K562 (cell line): ENCODE data around the gene SVEP1. TPM values are rescaled to one million over a fixed set of nuclear protein-coding genes. Genes with fewer than 3 reads are reported as not detected.

Experiments used
- ATAC-seq: fragments of 200-7000 bp; cut with Tn5 transposase; 3 replicates; pipeline ENCODE4 v1.9.1; 2020; ENCODE audit warnings: moderate library complexity
- BruUV-seq: library from RNA; stranded (reverse); fragments of 400-500 nt; replicated peaks from 2 replicates; lab custom pipeline; 2021; lab: Mats Ljungman, UMichigan
- CTCF ChIA-PET: fragments of 300-600 bp; formaldehyde crosslinking; extraction: SDS; loops from one replicate; lab custom pipeline; 2021; ENCODE audit warnings: low intra/inter-chr PET ratio; lab: Yijun Ruan, JAX
- POLR2A ChIA-PET: fragments of 300-600, 350-650 bp; sonication (Branson Sonifier 250); formaldehyde crosslinking; extraction: SDS; loops from one replicate; lab custom pipeline; 2021; ENCODE audit warnings: antibody characterized with exemption, inconsistent platforms; lab: Yijun Ruan, JAX
- DNase-seq, 4 experiments: peaks; one replicate each; pipeline versions ENCODE4 v3.0.0 to v3.0.0-alpha.2; 2011 to 2018; ENCODE audit warnings: low spot score in 3 of 4, mixed read lengths in 3 of 4; ENCODE audit errors: extremely low read depth in 1 of 4
- FAIRE-seq: peaks from 2 replicates; lab custom pipeline; 2011; peaks lifted over from hg19 to GRCh38; lab: Jason Lieb, UNC
- H2AFZ ChIP-seq: 2 replicates; pipeline ENCODE4 v1.6.0; 2011; ENCODE audit warnings: low read depth, low read length, control low read depth, inconsistent platforms
- H3K27ac ChIP-seq: fragments of 200-600 bp; 3 replicates; pipeline ENCODE4 v1.8.0; 2011; ENCODE audit warnings: low read depth, mild to moderate bottlenecking, control low read depth, inconsistent platforms, low read length, moderate library complexity, mixed read lengths; ENCODE audit errors: extremely low read depth
- H3K27me3 ChIP-seq, 2 experiments: fragments of 300-600 bp in 1 of 2; 2 replicates in 1 of 2; 3 replicates in 1 of 2; pipeline versions ENCODE4 v1.6.0 to v1.8.0; 2011; ENCODE audit warnings: inconsistent platforms in 2 of 2, low read length in 2 of 2, mild to moderate bottlenecking in 1 of 2, mixed read lengths in 1 of 2, moderate library complexity in 1 of 2; ENCODE audit not compliant: control insufficient read depth in 2 of 2, insufficient read depth in 2 of 2
- H3K36me3 ChIP-seq: fragments of 300-600 bp; 3 replicates; pipeline ENCODE4 v1.8.0; 2011; ENCODE audit warnings: mild to moderate bottlenecking, low read length, inconsistent platforms; ENCODE audit not compliant: control insufficient read depth, insufficient read depth
- H3K4me1 ChIP-seq, 2 experiments: fragments of 200-600 bp in 1 of 2; replicated peaks in 1 of 2; 2 replicates in 1 of 2; 3 replicates in 1 of 2; pipeline versions ENCODE4 v1.5.1 to v1.8.0; 2011; ENCODE audit warnings: inconsistent platforms in 2 of 2, low read length in 2 of 2, mild to moderate bottlenecking in 1 of 2, mixed read lengths in 1 of 2, moderate library complexity in 1 of 2; ENCODE audit not compliant: control insufficient read depth in 2 of 2, insufficient read depth in 2 of 2
- H3K4me2 ChIP-seq: 2 replicates; pipeline ENCODE4 v1.6.1; 2011; ENCODE audit warnings: low read length, control low read depth, inconsistent platforms, mixed read lengths; ENCODE audit not compliant: insufficient read depth
- H3K4me3 ChIP-seq: fragments of 200-600 bp; sonication (generic), shearing (Covaris generic); 2 replicates; pipeline ENCODE4 v1.5.1; 2016; ENCODE audit warnings: control low read depth, inconsistent platforms
- H3K79me2 ChIP-seq: fragments of 200-600 bp; 3 replicates; pipeline ENCODE4 v1.8.0; 2011; ENCODE audit warnings: low read length, inconsistent platforms; ENCODE audit not compliant: control insufficient read depth, insufficient read depth
- H3K9ac ChIP-seq, 2 experiments: 2 replicates each; pipeline versions ENCODE4 v1.6.0 to v1.6.1; 2011; ENCODE audit warnings: low read depth in 2 of 2, low read length in 2 of 2, control low read depth in 1 of 2, inconsistent platforms in 1 of 2, mild to moderate bottlenecking in 1 of 2, mixed read lengths in 1 of 2; ENCODE audit not compliant: insufficient read depth in 1 of 2
- H3K9me1 ChIP-seq: one replicate; pipeline ENCODE4 v1.6.0; 2011; ENCODE audit warnings: inconsistent platforms, mild to moderate bottlenecking, low read length, moderate library complexity; ENCODE audit not compliant: control insufficient read depth, insufficient read depth
- H3K9me3 ChIP-seq: replicated peaks from 2 replicates; pipeline ENCODE4 v1.5.1; 2011; ENCODE audit warnings: low read depth, low read length, inconsistent platforms; ENCODE audit not compliant: control insufficient read depth, insufficient read depth
- H4K20me1 ChIP-seq: replicated peaks from 2 replicates; pipeline ENCODE4 v1.6.1; 2011; ENCODE audit warnings: low read length, inconsistent platforms, mixed read lengths; ENCODE audit not compliant: control insufficient read depth, insufficient read depth
- ARID3A ChIP-seq: IDR thresholded peaks from 2 replicates; pipeline ENCODE4 v1.6.1; 2012; ENCODE audit warnings: low read depth, low read length, improper control_type of control experiment, borderline replicate concordance
- CBX5 ChIP-seq: IDR thresholded peaks from 2 replicates; pipeline ENCODE4 v1.6.1; 2014; ENCODE audit warnings: low read depth, borderline replicate concordance
- CHAMP1 ChIP-seq: fragments of 450-650 bp; IDR thresholded peaks from 2 replicates; pipeline ENCODE4 v1.6.1; 2016; ENCODE audit warnings: mild to moderate bottlenecking
- DACH1 ChIP-seq: fragments of 450-650 bp; IDR thresholded peaks from 2 replicates; pipeline ENCODE4 v1.6.1; 2018; ENCODE audit not compliant: partially characterized antibody
- E2F6 ChIP-seq, 2 experiments: IDR thresholded peaks; 2 replicates each; pipeline ENCODE4 v1.6.1; 2011; ENCODE audit warnings: borderline replicate concordance in 1 of 2, control low read depth in 1 of 2, low read depth in 1 of 2, low read length in 1 of 2, mild to moderate bottlenecking in 1 of 2, mixed read lengths in 1 of 2, moderate library complexity in 1 of 2; ENCODE audit not compliant: insufficient read depth in 1 of 2, insufficient read length in 1 of 2, poor library complexity in 1 of 2, severe bottlenecking in 1 of 2; ENCODE audit errors: extremely low read depth in 1 of 2
- HNRNPLL ChIP-seq: fragments of 200-400 bp; formaldehyde crosslinking; IDR thresholded peaks from 2 replicates; pipeline ENCODE4 v1.6.1; 2017; ENCODE audit warnings: low read length, low read depth, mild to moderate bottlenecking; ENCODE audit not compliant: poor library complexity, severe bottlenecking
- KAT7 ChIP-seq: sonication (generic); formaldehyde crosslinking; IDR thresholded peaks from 2 replicates; pipeline ENCODE4 v1.8.0; 2022; ENCODE audit warnings: missing genetic modification reagents, mild to moderate bottlenecking, borderline replicate concordance
- KLF16 ChIP-seq: IDR thresholded peaks from 2 replicates; pipeline ENCODE4 v1.6.1; 2016; ENCODE audit warnings: antibody characterized with exemption
- MCM3 ChIP-seq: fragments of 450-650 bp; IDR thresholded peaks from 2 replicates; pipeline ENCODE4 v1.6.1; 2016
- MLX ChIP-seq, 2 experiments: fragments of 450-650 bp in 1 of 2; sonication (generic) in 1 of 2; formaldehyde crosslinking; conservative IDR thresholded peaks; 2 replicates each; pipeline versions ENCODE4 v1.4.0 to v1.8.1; 2020 to 2022; ENCODE audit warnings: mild to moderate bottlenecking in 1 of 2, missing genetic modification reagents in 1 of 2
- MYC ChIP-seq, 2 experiments: fragments of 250-450 bp in 1 of 2; sonication (Bioruptor Pico) in 1 of 2; IDR thresholded peaks; 2 replicates each; pipeline versions ENCODE4 v1.5.1 to v1.6.1; 2012 to 2021; ENCODE audit warnings: low read depth in 2 of 2, borderline replicate concordance in 1 of 2, improper control_type of control experiment in 1 of 2, low read length in 1 of 2, mild to moderate bottlenecking in 1 of 2, moderate library complexity in 1 of 2
- NBN ChIP-seq: fragments of 450-650 bp; IDR thresholded peaks from 2 replicates; pipeline ENCODE4 v1.6.1; 2016; ENCODE audit warnings: low read depth, mild to moderate bottlenecking
- NONO ChIP-seq, 2 experiments: fragments of 200-400 bp in 1 of 2; fragments of 450-650 bp in 1 of 2; formaldehyde crosslinking in 1 of 2; IDR thresholded peaks; 2 replicates each; pipeline ENCODE4 v1.6.1; 2017; ENCODE audit warnings: low read depth in 2 of 2, mild to moderate bottlenecking in 2 of 2, moderate library complexity in 2 of 2, low read length in 1 of 2
- SP1 ChIP-seq: sonication (generic); formaldehyde crosslinking; IDR thresholded peaks from 2 replicates; pipeline ENCODE4 v1.8.1; 2022; ENCODE audit warnings: mild to moderate bottlenecking, missing genetic modification reagents
- TRIM28 ChIP-seq: fragments of 450-650 bp; IDR thresholded peaks from 2 replicates; pipeline ENCODE4 v1.6.1; 2017
- ZNF830 ChIP-seq: fragments of 250-450 bp; sonication (Bioruptor Pico); IDR thresholded peaks from 2 replicates; pipeline ENCODE4 v1.5.0; 2021; ENCODE audit warnings: mild to moderate bottlenecking
- WGBS: fragments of 100-300 bp; shearing (Covaris generic); methylation state at CpG from one replicate; pipeline ENCODE4 v1.1.6; 2016; ENCODE audit warnings: low coverage, mixed read lengths; ENCODE audit not compliant: insufficient coverage; ENCODE audit errors: missing lambda C conversion rate; 5-methylcytosine and 5-hydroxymethylcytosine counted together
- in situ Hi-C: fragments of 300-500 bp; cut with MboI; formaldehyde crosslinking; loops from 4 replicates; pipeline ENCODE4 v1.15.0; 2018; ENCODE audit warnings: inconsistent platforms, mixed read lengths
- intact Hi-C: fragments of 100-400 bp; cut with micrococcal nuclease; formaldehyde crosslinking; loops from 2 replicates; pipeline ENCODE4 v1.14.2; 2022
- polyA plus RNA-seq, 8 experiments: library from polyadenylated mRNA; depleted of rRNA in 4 of 8; stranded (reverse) in 5 of 8; unstranded in 3 of 8; fragments of >200 nt; fragmentation: Nextera tagmentation in 2 of 8; fragmentation: Illumina TruSeq in 1 of 8; extraction: Ambion mirVana in 2 of 8; extraction: Trizol in 1 of 8; gene quantifications; 2 replicates each; pipeline versions ENCODE4 v1.2.1 to v1.2.3, GENCODE V29; 2011 to 2014; ENCODE audit warnings: inconsistent platforms in 1 of 8, missing spikeins in 1 of 8
- total RNA-seq, 7 experiments: library from RNA; depleted of rRNA in 6 of 7; stranded (reverse); fragments of >200 nt in 6 of 7; fragmentation: Illumina TruSeq in 2 of 7; extraction: Trizol in 2 of 7; gene quantifications; 2 replicates each; pipeline versions ENCODE4 v1.2.1 to v1.2.3, GENCODE V29; 2011 to 2021; ENCODE audit warnings: low replicate concordance in 1 of 7

The SVEP1 gene
- total and polyA plus RNA-seq, 9 of the 15 experiments (the other 6 are each of a cell fraction or from before 2014, with no cell fraction given), result 0.20 to 0.84 (median 0.43) TPM

- no peak for FAIRE-seq
- intact Hi-C loops, result no loop called here
Measured at GRCh38 chr9:110604171-110604601, 24.6 kb upstream of the SVEP1 start.

More at GRCh38 chr9:110604171-110604601, 24.6 kb upstream of the SVEP1 start:
- Histone ChIP-seq H3K9me1 (no peaks in the 10 kb centered on the region), H3K4me2 (no peak overlapping the region), H3K27me3 (no peaks in the 10 kb centered on the region), H3K4me3 (no peak overlapping the region), H4K20me1 (no peaks in the 10 kb centered on the region), H3K27ac (no peak overlapping the region), H3K9ac (no peak overlapping the region), H3K4me1 (no peaks in the 10 kb centered on the region), H2AFZ (no peak overlapping the region), H3K36me3 (no peaks in the 10 kb centered on the region), H3K79me2 (no peaks in the 10 kb centered on the region), H3K9me3 (no peaks in the 10 kb centered on the region)
- DNase-seq (no peak), ATAC-seq (no peak)
- ChIA-PET POLR2A (no interaction called here), CTCF (no interaction called here)
- no TSS peak for BruUV-seq
- TF ChIP-seq TRIM28, result no peak
- no peak for TF ChIP-seq KAT7 (CRISPR knock-in tag)
- TF ChIP-seq CBX5, result no peak
- no peak for TF ChIP-seq MYC (IDR thresholded peaks at IDR 0.05; ENCODE audit: low read depth, low read length)
- TF ChIP-seq MYC (CRISPR knock-in tag; IDR thresholded peaks at IDR 0.05; ENCODE audit: borderline replicate concordance, low read depth), result no peak
- TF ChIP-seq MLX (CRISPR knock-in tag; conservative IDR thresholded peaks at IDR 0.05), result no peak
- TF ChIP-seq KLF16, result no peak
- no peak for TF ChIP-seq NONO (IDR thresholded peaks at IDR 0.05; ENCODE audit: low read depth in 2 of 2, low read length in 1 of 2)
- TF ChIP-seq MCM3, result no peak
- TF ChIP-seq DACH1, result no peak
- no peak for TF ChIP-seq ARID3A
- no peak for TF ChIP-seq NBN
- TF ChIP-seq E2F6 (IDR thresholded peaks at IDR 0.05; ENCODE audit: borderline replicate concordance in 1 of 2, extremely low read depth in 1 of 2, insufficient read depth in 1 of 2, insufficient read length in 1 of 2, low read depth in 1 of 2, low read length in 1 of 2, poor library complexity in 1 of 2, severe bottlenecking in 1 of 2), result no peak
- TF ChIP-seq CHAMP1, result no peak
- no peak for TF ChIP-seq SP1 (CRISPR knock-in tag)
- TF ChIP-seq ZNF830 (CRISPR knock-in tag), result no peak
- TF ChIP-seq HNRNPLL, result no peak
- 4% methylated on average over 5 of the region's 5 CpGs for WGBS
- in situ Hi-C loops, result no loop called here
